Measurements from ENCODE around the gene PRELID2.

The PRELID2 gene

DNA sequence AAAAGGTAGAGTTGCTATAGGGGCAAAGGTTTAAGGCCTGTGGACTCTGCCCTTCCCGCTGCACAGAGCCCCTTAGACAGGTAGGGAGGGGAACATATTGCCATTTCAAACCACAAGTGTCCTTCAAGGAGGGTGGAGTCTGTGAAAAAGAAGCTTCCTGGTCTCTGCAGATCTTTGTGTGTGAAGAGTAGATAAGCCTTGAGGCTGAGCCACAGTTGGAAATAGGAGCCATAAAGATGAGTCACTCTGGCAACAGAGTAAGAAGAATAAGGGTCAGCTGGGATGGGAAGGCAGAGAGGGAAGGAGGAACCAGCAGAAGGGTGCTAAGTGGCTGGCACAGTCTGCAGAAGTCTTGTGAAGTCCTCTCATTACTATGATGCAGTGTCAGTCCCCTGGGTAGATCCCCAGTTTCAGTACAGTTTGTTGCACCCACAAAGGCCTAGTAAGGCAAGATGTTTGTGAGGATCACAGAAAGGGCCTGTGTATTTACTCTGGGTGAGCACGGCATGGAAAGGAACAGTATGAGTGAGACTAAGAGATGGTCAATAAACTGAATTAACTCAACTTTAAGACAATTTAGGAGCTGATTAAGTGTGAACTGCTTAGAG is 19.6 kb upstream of the PRELID2 start:
- Histone ChIP-seq H2AFZ (ENCODE audit: low read depth, low read length, severe bottlenecking) (no peak overlapping the region), H4K20me1 (ENCODE audit: low read depth, low read length) (no peaks in the 10 kb centered on the region), H3K4me2 (ENCODE audit: low read depth, low read length, poor library complexity, severe bottlenecking) (no peak overlapping the region), H3K79me2 (ENCODE audit: insufficient read depth, low read length) (no peaks in the 10 kb centered on the region), H3K4me3 (ENCODE audit: insufficient read depth, low read length, poor library complexity, severe bottlenecking) (no peak overlapping the region), H3K9me2 (replicated peaks; ENCODE audit: insufficient read depth, low read length) (no peaks in the 10 kb centered on the region), H3K9ac (ENCODE audit: low read length) (no peak overlapping the region), H3K27ac (ENCODE audit: low read depth, low read length) (no peak overlapping the region), H3K27me3 (ENCODE audit: low read length) (no peaks in the 10 kb centered on the region), H3F3A (ENCODE audit: insufficient read depth) (no peaks in the 10 kb centered on the region), H3K36me3 (ENCODE audit: low read length) (no peaks in the 10 kb centered on the region), H3K9me3 (ENCODE audit: insufficient read depth, low read length) (no peaks in the 10 kb centered on the region)
- no peak for TF ChIP-seq CTCF (IDR thresholded peaks at IDR 0.05; ENCODE audit: insufficient read depth, low read length, poor library complexity, severe bottlenecking)
- TF ChIP-seq EZH2phosphoT487 (conservative IDR thresholded peaks at IDR 0.05; ENCODE audit: low read length): no peak

GRCh38 chr5:145853781-145854376 is 18.7 kb upstream of the PRELID2 start:
- Histone ChIP-seq H3K4me2 (ENCODE audit: low read depth, low read length, poor library complexity, severe bottlenecking) (no peak overlapping the region), H4K20me1 (ENCODE audit: low read depth, low read length) (no peaks in the 10 kb centered on the region), H2AFZ (ENCODE audit: low read depth, low read length, severe bottlenecking) (no peak overlapping the region), H3K9ac (ENCODE audit: low read length) (no peak overlapping the region), H3K79me2 (ENCODE audit: insufficient read depth, low read length) (no peaks in the 10 kb centered on the region), H3K9me2 (replicated peaks; ENCODE audit: insufficient read depth, low read length) (no peaks in the 10 kb centered on the region), H3K4me3 (ENCODE audit: insufficient read depth, low read length, poor library complexity, severe bottlenecking) (no peak overlapping the region), H3K36me3 (ENCODE audit: low read length) (no peaks in the 10 kb centered on the region), H3K27me3 (ENCODE audit: low read length) (no peaks in the 10 kb centered on the region), H3K27ac (ENCODE audit: low read depth, low read length) (no peak overlapping the region), H3F3A (ENCODE audit: insufficient read depth) (no peaks in the 10 kb centered on the region), H3K9me3 (ENCODE audit: insufficient read depth, low read length) (no peaks in the 10 kb centered on the region)
- TF ChIP-seq CTCF (IDR thresholded peaks at IDR 0.05; ENCODE audit: insufficient read depth, low read length, poor library complexity, severe bottlenecking) (no peak), EZH2phosphoT487 (conservative IDR thresholded peaks at IDR 0.05; ENCODE audit: low read length) (no peak)

DNA sequence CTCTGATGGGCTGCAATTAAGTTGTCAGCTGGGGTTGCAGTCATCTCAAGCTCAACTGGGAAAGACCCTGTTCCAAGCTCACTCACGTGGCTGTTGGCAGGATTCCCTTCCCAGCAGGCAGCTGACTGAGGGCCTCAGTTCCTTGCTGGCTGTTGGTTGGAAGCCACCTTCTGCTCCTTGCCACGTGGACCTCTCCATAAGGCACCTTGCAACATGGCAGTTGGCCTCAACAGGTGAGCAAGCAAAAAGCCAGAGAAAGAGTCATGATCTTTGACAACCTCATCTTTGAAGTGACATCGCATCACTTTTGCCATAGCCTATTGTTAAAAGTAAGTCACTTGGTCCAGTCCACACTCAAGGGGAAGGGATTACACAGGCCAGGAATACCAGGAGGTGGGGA is 17.8 kb upstream of the PRELID2 start:
- Histone ChIP-seq H3K4me3 (ENCODE audit: insufficient read depth, low read length, poor library complexity, severe bottlenecking) (no peak overlapping the region), H3F3A (ENCODE audit: insufficient read depth) (no peaks in the 10 kb centered on the region), H3K27me3 (ENCODE audit: low read length) (no peaks in the 10 kb centered on the region), H3K9ac (ENCODE audit: low read length) (no peak overlapping the region), H4K20me1 (ENCODE audit: low read depth, low read length) (no peaks in the 10 kb centered on the region), H2AFZ (ENCODE audit: low read depth, low read length, severe bottlenecking) (no peak overlapping the region), H3K4me2 (ENCODE audit: low read depth, low read length, poor library complexity, severe bottlenecking) (no peak overlapping the region), H3K36me3 (ENCODE audit: low read length) (no peaks in the 10 kb centered on the region), H3K9me2 (replicated peaks; ENCODE audit: insufficient read depth, low read length) (no peaks in the 10 kb centered on the region), H3K27ac (ENCODE audit: low read depth, low read length) (no peak overlapping the region), H3K79me2 (ENCODE audit: insufficient read depth, low read length) (no peaks in the 10 kb centered on the region), H3K9me3 (ENCODE audit: insufficient read depth, low read length) (no peaks in the 10 kb centered on the region)
- TF ChIP-seq EZH2phosphoT487 (conservative IDR thresholded peaks at IDR 0.05; ENCODE audit: low read length) (no peak), CTCF (IDR thresholded peaks at IDR 0.05; ENCODE audit: insufficient read depth, low read length, poor library complexity, severe bottlenecking) (no peak)

Measured in SU-DHL-6 (cell line).